ENCODE measurements around the gene NPAS4.
"Not testable (repeated sequence)": the region's sequence is repeated elsewhere in the genome, so short reads cannot be mapped to it uniquely, and the experiment has no call there.

The NPAS4 gene

GRCh38 chr11:66420671-66421476 lies at the start of gene NPAS4:
Gene NPAS4 (plus strand): TSS chr11:66421035. CDS start chr11:66421180, 145 bp downstream.
- Histone ChIP-seq H3K27me3 (ENCODE audit: insufficient read depth, low read depth, severe bottlenecking) (peaks cover 16% of the 10 kb centered on the region), H3K27ac (no peak within 1 kb of the TSS), H3K36me3 (no peaks in the 10 kb centered on the region), H3K9me3 (ENCODE audit: severe bottlenecking) (no peaks in the 10 kb centered on the region), H3K4me3 (ENCODE audit: low read depth, low read length) (peak within 1 kb of the TSS; percentile 52)
- DNase-seq: peak; percentile 90
- TF ChIP-seq, protein P1, sequence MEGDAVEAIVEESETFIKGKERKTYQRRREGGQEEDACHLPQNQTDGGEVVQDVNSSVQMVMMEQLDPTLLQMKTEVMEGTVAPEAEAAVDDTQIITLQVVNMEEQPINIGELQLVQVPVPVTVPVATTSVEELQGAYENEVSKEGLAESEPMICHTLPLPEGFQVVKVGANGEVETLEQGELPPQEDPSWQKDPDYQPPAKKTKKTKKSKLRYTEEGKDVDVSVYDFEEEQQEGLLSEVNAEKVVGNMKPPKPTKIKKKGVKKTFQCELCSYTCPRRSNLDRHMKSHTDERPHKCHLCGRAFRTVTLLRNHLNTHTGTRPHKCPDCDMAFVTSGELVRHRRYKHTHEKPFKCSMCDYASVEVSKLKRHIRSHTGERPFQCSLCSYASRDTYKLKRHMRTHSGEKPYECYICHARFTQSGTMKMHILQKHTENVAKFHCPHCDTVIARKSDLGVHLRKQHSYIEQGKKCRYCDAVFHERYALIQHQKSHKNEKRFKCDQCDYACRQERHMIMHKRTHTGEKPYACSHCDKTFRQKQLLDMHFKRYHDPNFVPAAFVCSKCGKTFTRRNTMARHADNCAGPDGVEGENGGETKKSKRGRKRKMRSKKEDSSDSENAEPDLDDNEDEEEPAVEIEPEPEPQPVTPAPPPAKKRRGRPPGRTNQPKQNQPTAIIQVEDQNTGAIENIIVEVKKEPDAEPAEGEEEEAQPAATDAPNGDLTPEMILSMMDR (IDR thresholded peaks at IDR 0.05; ENCODE audit: low read depth, low read length): no peak

DNA sequence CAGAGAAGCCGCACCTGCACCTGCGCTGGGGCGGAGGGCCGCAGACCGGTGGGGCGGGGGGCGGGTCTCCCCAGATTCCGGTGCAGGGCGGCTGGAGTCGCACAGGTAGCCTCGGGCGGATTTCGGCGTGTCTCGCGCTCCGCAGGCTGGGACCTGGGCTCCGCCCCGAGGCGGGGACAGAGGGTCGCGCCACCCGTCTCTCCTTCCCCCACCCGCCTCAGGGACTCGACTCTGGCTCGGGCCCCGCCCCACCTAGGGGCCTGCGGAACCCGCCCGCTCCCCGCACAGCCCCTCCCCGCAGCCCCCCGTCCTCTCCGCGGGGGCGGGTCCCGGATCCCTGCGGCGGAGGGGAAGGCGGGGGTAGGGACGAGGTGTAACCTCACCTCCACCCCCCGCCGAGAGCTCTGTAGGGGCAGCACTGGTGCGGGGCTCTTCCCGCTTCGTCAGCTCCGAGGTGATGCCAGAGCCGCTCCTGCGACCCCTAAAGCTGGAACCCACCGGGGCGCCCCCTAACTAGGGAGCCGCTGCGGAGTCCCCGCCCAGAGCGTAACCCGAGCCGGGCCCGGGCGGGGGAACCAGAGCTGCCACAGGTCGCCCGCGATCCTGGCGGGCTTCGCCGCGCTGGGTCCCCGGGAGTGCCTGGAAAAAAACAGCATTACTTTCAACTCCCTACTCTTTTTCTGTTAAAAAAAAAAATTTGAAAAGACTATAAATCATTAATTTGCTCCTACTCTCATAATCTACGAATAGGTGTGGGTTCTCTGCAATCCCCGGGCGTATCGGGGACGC lies 49.0 kb upstream of the NPAS4 start, which contains the start of gene SLC29A2:
TSS of gene SLC29A2 (minus strand) at position 134 of the 789 bp plus-strand sequence. CDS start 169 bp downstream, outside the sequence.
- Histone ChIP-seq H3K27ac (peak within 1 kb of the TSS; percentile 92), H3K4me3 (ENCODE audit: low read depth, low read length) (peak within 1 kb of the TSS; percentile 80), H3K36me3 (peaks cover 26% of the 10 kb centered on the region), H3K27me3 (ENCODE audit: insufficient read depth, low read depth, severe bottlenecking) (no peaks in the 10 kb centered on the region), H3K9me3 (ENCODE audit: severe bottlenecking) (no peaks in the 10 kb centered on the region)
- TF ChIP-seq, protein P1 (IDR thresholded peaks at IDR 0.05; ENCODE audit: low read depth, low read length): no peak
- DNase-seq: peak; percentile 96

- H3K9me3 ChIP-seq (ENCODE audit: severe bottlenecking): no peaks in the 10 kb centered on the region
- no peak overlapping the region for H3K4me3 ChIP-seq (ENCODE audit: low read depth, low read length)
- TF ChIP-seq, protein P1 (IDR thresholded peaks at IDR 0.05; ENCODE audit: low read depth, low read length): no peak
- H3K36me3 ChIP-seq: peaks cover 11% of the 10 kb centered on the region
- H3K27ac ChIP-seq: peak overlapping the region; percentile 92
- peak; percentile 52 for DNase-seq
- H3K27me3 ChIP-seq (ENCODE audit: insufficient read depth, low read depth, severe bottlenecking): no peaks in the 10 kb centered on the region
Observed at GRCh38 chr11:66373265-66373664, 47.6 kb upstream of the NPAS4 start.

DNA sequence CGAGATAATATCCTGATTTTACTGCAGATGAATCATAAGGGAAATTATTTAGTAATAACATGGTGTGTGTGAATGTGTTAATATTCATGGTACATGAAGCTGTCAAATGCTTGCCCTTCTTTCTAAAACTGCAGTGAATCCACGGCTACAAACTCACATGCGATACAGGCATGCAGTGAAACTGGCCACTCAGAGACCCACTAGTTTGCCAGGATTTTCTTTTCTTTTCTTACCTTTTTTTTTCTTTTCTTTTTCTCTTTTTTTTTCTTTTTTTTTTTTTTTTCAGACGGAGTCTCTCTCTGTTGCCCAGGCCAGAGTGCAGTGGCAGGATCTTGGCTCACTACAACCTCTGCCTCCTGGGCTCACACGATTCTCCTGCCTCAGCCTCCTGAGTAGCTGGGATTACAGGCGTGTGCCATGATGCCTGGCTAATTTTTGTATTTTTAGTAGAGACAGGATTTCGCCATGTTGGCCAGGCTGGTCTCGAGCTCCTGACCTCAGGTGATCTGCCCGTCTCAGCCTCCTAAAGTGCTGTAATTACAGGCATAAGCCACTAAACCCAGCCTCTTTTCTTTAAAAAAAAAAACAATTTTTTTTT lies 47.0 kb upstream of the NPAS4 start:
- peak overlapping the region; percentile 92 for H3K27ac ChIP-seq
- not testable (repeated sequence) for H3K4me3 ChIP-seq (ENCODE audit: low read depth, low read length); H3K36me3 ChIP-seq; DNase-seq; H3K9me3 ChIP-seq (ENCODE audit: severe bottlenecking); H3K27me3 ChIP-seq (ENCODE audit: insufficient read depth, low read depth, severe bottlenecking)

- H3K27ac ChIP-seq: peak overlapping the region; percentile 35
- H3K9me3 ChIP-seq (ENCODE audit: severe bottlenecking); H3K4me3 ChIP-seq (ENCODE audit: low read depth, low read length); H3K27me3 ChIP-seq (ENCODE audit: insufficient read depth, low read depth, severe bottlenecking); H3K36me3 ChIP-seq: not testable (repeated sequence)
- peak; percentile 60 for DNase-seq
Observed at GRCh38 chr11:66380264-66380663, 40.6 kb upstream of the NPAS4 start.

DNA sequence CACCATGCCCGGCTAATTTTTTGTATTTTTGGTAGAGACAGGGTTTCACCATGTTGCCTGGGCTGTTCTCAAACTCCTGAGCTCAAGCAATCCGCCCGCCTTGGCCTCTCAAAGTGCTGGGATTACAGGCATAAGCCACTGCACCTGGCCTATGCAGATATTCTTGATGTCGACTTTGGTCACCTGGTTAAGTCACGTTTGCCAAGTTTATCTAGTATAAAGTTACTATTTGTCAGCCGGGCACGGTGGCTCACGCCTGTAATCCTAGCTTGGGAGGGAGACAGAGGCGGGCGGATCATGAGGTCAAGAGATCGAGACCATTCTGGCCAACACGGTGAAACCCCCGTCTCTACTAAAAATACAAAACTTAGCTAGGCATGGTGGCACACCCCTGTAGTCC lies 36.5 kb upstream of the NPAS4 start:
- not testable (repeated sequence) for H3K27ac ChIP-seq; H3K27me3 ChIP-seq (ENCODE audit: insufficient read depth, low read depth, severe bottlenecking); H3K9me3 ChIP-seq (ENCODE audit: severe bottlenecking); H3K36me3 ChIP-seq; DNase-seq; H3K4me3 ChIP-seq (ENCODE audit: low read depth, low read length)
